Subcutaneous abdominal adipose tissue (tissue), 5 donors: ENCODE results near the gene KCNJ10.

ENCODE experiments used
- H3K27ac ChIP-seq: one replicate; pipeline ENCODE4 v1.7.0; 2013; ENCODE audit warnings: low read depth, mild to moderate bottlenecking, inconsistent platforms, low read length, moderate library complexity
- H3K27me3 ChIP-seq, 5 donors: one replicate each; pipeline ENCODE4 v1.7.0; 2013; ENCODE audit warnings: low read length in 5 of 5, inconsistent platforms in 1 of 5; ENCODE audit not compliant: control insufficient read depth in 5 of 5, insufficient read depth in 4 of 5
- H3K36me3 ChIP-seq, 5 donors: one replicate each; pipeline ENCODE4 v1.7.0; 2013; ENCODE audit warnings: low read length in 5 of 5; ENCODE audit not compliant: control insufficient read depth in 5 of 5, insufficient read depth in 5 of 5
- H3K4me1 ChIP-seq, 5 donors: one replicate each; pipeline ENCODE4 v1.7.0; 2013; ENCODE audit warnings: low read length in 5 of 5, mild to moderate bottlenecking in 3 of 5, moderate library complexity in 1 of 5; ENCODE audit not compliant: control insufficient read depth in 5 of 5, insufficient read depth in 5 of 5
- H3K4me3 ChIP-seq, 5 donors: one replicate each; pipeline ENCODE4 v1.7.0; 2013; ENCODE audit warnings: low read length in 5 of 5, low read depth in 1 of 5
- H3K9ac ChIP-seq, 5 donors: one replicate each; pipeline ENCODE4 v1.7.0; 2013; ENCODE audit warnings: low read length in 5 of 5, mild to moderate bottlenecking in 4 of 5, moderate library complexity in 3 of 5
- H3K9me3 ChIP-seq, 5 donors: one replicate each; pipeline ENCODE4 v1.7.0; 2013; ENCODE audit warnings: low read length in 5 of 5; ENCODE audit not compliant: control insufficient read depth in 5 of 5
- donor health status: healthy.
- donor health status: healthy.
- donor health status: healthy.
- donor health status: healthy.
- donor health status: healthy.

The KCNJ10 gene

DNA sequence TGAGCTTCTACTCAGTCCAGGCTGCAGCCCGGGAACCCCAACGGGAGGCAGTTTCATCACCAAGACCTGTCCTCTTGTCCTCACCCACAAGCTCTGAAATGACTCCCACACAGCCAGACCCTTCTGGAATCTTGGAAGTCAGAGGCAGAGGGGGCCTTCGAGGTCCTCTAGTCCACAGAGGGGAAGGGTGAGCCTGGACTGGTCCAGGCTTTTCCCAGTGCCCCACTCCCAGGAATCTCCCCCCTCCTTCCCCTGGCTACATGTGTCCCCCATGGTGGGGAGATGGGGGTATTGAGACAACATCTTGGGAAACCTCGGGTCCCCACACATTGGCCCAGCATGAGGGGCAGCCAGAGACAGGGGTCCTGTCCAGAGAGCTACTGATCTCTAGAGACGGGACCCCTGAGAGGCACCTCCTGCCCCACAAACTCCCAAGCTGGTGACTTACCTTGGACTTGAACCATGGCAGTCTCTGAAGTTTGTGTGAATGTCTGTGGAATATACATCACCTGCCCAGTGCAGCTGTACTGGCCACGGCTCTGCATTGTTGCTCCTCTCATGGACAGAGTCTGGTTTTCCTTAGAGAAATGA lies 96.5 kb downstream of the KCNJ10 start:
- Histone ChIP-seq H3K27ac (no peak overlapping the region), H3K36me3 (no peaks in the 10 kb centered on the region), H3K9me3 (no peaks in the 10 kb centered on the region), H3K9ac (no peak overlapping the region), H3K27me3 (peaks cover 0 to 13% (median 4%) of the 10 kb centered on the region in 5 donors), H3K4me3 (no peak overlapping the region), H3K4me1 (no peaks in the 10 kb centered on the region)

GRCh38 chr1:159972443-159973205 lies 97.3 kb downstream of the KCNJ10 start:
- H3K27me3 ChIP-seq: peaks cover 0 to 12% (median 2%) of the 10 kb centered on the region in 5 donors
- no peaks in the 10 kb centered on the region for H3K36me3 ChIP-seq
- no peak overlapping the region for H3K27ac ChIP-seq
- no peaks in the 10 kb centered on the region for H3K9me3 ChIP-seq
- H3K4me3 ChIP-seq: no peak overlapping the region
- no peaks in the 10 kb centered on the region for H3K4me1 ChIP-seq
- H3K9ac ChIP-seq: no peak overlapping the region

GRCh38 chr1:159970932-159971342 lies 99.0 kb downstream of the KCNJ10 start:
- H3K36me3 ChIP-seq: no peaks in the 10 kb centered on the region
- no peak overlapping the region for H3K27ac ChIP-seq
- H3K9me3 ChIP-seq: no peaks in the 10 kb centered on the region
- no peaks in the 10 kb centered on the region for H3K4me1 ChIP-seq
- no peak overlapping the region for H3K9ac ChIP-seq
- H3K4me3 ChIP-seq: no peak overlapping the region
- H3K27me3 ChIP-seq: peaks cover 0 to 9% (median 0%) of the 10 kb centered on the region in 5 donors

DNA sequence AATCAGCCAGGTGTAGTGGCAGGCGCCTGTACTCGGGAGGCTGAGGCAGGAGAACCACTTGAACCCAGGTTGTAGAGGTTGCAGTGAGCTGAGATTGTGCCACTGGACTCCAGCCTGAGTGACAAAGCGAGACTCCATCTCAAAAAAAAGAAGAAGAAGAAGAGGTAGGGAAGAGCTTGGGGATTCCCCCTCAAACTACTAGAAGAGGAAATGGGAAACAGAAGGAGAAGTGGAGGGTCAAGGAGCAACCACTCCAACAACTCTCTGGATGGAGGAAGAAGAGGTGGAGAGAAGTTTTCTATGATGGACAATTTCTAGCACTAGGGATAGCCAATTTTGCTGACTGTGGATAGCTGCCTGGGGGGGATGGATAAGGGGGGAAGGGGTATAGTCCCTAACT lies 101.1 kb downstream of the KCNJ10 start:
- Histone ChIP-seq H3K36me3 (no peaks in the 10 kb centered on the region), H3K4me1 (no peaks in the 10 kb centered on the region), H3K9ac (no peak overlapping the region), H3K27ac (no peak overlapping the region), H3K4me3 (no peak overlapping the region), H3K27me3 (peaks cover 0 to 9% (median 0%) of the 10 kb centered on the region in 5 donors), H3K9me3 (no peaks in the 10 kb centered on the region)

DNA sequence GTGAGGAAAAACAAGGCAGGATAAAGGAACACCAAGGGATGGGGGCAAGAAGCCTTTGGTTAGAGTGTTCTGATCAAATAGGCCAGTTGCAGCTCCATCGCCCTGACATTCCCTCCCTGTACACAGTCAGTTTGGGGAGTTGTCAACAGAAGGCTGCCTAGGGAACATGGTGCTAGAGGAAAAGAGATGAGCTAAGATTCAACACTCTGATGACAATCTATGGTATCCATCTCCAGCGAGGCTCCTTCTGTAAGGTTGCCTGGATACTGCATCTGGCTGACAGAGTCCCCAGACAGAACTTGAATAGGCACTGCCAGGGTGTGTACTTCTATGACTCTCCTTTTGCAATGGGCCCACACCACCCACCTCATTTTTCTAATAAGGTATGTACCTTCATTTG lies 104.7 kb downstream of the KCNJ10 start:
- H3K9me3 ChIP-seq: no peaks in the 10 kb centered on the region
- peaks cover 0 to 12% (median 5%) of the 10 kb centered on the region in 5 donors for H3K27me3 ChIP-seq
- no peak overlapping the region for H3K9ac ChIP-seq
- H3K27ac ChIP-seq: no peak overlapping the region
- no peaks in the 10 kb centered on the region for H3K4me1 ChIP-seq
- no peak overlapping the region for H3K4me3 ChIP-seq
- H3K36me3 ChIP-seq: no peaks in the 10 kb centered on the region

GRCh38 chr1:159964144-159964543 lies 105.8 kb downstream of the KCNJ10 start:
- H3K9me3 ChIP-seq: no peaks in the 10 kb centered on the region
- no peak overlapping the region for H3K4me3 ChIP-seq
- H3K9ac ChIP-seq: no peak overlapping the region
- no peaks in the 10 kb centered on the region for H3K36me3 ChIP-seq
- no peaks in the 10 kb centered on the region for H3K4me1 ChIP-seq
- H3K27ac ChIP-seq: no peak overlapping the region
- peaks cover 0 to 11% (median 5%) of the 10 kb centered on the region in 5 donors for H3K27me3 ChIP-seq

DNA sequence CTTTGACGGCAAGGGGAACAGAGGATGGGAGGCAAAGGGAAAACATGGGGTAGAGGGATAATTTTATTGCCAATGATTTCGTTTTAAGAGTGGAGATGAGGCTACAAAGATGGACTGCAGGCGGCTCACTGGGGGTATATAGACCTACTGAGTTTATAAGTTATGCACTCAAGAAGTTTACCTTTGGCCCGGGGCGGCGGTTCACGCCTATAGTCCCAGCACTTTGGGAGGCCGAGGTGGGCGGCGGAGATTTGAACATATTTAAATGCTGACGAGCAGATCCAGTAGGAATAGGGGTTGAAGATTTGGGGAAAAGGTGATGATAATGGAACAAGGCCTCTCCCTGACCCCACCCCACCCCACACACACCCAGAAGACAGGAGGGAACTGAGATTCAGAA lies 107.8 kb downstream of the KCNJ10 start:
- Histone ChIP-seq H3K9ac (no peak overlapping the region), H3K9me3 (no peaks in the 10 kb centered on the region), H3K27me3 (peaks cover 0 to 9% (median 5%) of the 10 kb centered on the region in 5 donors), H3K4me3 (peak overlapping the region in 2 of 5 donors; percentile 12 to 13), H3K36me3 (no peaks in the 10 kb centered on the region), H3K4me1 (no peaks in the 10 kb centered on the region), H3K27ac (no peak overlapping the region)

DNA sequence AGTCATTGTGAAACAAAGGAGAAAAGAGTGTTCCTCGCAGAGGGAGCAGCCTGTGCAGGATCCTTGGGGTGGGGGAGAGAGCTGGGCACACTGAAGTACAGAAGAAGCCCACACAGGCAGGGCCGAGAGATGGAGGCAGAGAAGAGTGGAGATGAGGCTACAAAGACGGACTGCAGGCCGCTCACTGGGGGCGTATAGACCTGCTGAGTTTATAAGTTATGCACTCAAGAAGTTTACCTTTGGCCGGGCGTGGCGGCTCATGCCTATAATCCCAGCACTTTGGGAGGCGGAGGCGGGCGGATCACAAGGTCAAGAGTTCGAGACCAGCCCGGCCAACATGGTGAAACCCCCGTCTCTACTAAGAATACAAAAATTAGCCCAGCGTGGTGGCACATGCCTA lies 108.3 kb downstream of the KCNJ10 start:
- Histone ChIP-seq H3K9me3 (no peaks in the 10 kb centered on the region), H3K27ac (no peak overlapping the region), H3K27me3 (peaks cover 0 to 9% (median 5%) of the 10 kb centered on the region in 5 donors), H3K9ac (no peak overlapping the region), H3K4me3 (peak overlapping the region in 4 of 5 donors; percentile 12 to 46 (median 36)), H3K4me1 (no peaks in the 10 kb centered on the region), H3K36me3 (no peaks in the 10 kb centered on the region)

- Histone ChIP-seq H3K36me3 (no peaks in the 10 kb centered on the region), H3K4me3 (peak overlapping the region in 3 of 5 donors; percentile 29 to 46 (median 42)), H3K9ac (no peak overlapping the region), H3K4me1 (no peaks in the 10 kb centered on the region), H3K27me3 (peaks cover 0 to 9% (median 5%) of the 10 kb centered on the region in 5 donors), H3K9me3 (no peaks in the 10 kb centered on the region), H3K27ac (no peak overlapping the region)
These were observed 109.1 kb downstream of the KCNJ10 start for GRCh38 chr1:159960721-159961381.

- H3K27ac ChIP-seq: no peak overlapping the region
- no peak overlapping the region for H3K9ac ChIP-seq
- no peaks in the 10 kb centered on the region for H3K4me1 ChIP-seq
- no peak overlapping the region for H3K4me3 ChIP-seq
- no peaks in the 10 kb centered on the region for H3K36me3 ChIP-seq
- H3K9me3 ChIP-seq: no peaks in the 10 kb centered on the region
- H3K27me3 ChIP-seq: peaks cover 0 to 8% (median 5%) of the 10 kb centered on the region in 5 donors
These were observed 110.5 kb downstream of the KCNJ10 start for GRCh38 chr1:159959451-159959850.
